Mammary epithelial cell (primary cell): ENCODE data around the gene RBM44.

Experiments
- EZH2 ChIP-seq: IDR thresholded peaks from 2 replicates; pipeline ENCODE4 v1.6.1; 2012; ENCODE audit warnings: low read length, inconsistent platforms, borderline replicate concordance
- TF ChIP-seq, protein P1 (sequence below), 2 donors: IDR thresholded peaks in 1 of 2; conservative IDR thresholded peaks in 1 of 2; 2 replicates each; pipeline ENCODE4 v1.5.1; 2011 to 2012; ENCODE audit warnings: inconsistent platforms in 2 of 2, low read length in 2 of 2, mild to moderate bottlenecking in 2 of 2, control low read depth in 1 of 2, low read depth in 1 of 2; ENCODE audit not compliant: insufficient read depth in 1 of 2; ENCODE audit errors: extremely low read depth in 1 of 2

- TF ChIP-seq, protein P1, sequence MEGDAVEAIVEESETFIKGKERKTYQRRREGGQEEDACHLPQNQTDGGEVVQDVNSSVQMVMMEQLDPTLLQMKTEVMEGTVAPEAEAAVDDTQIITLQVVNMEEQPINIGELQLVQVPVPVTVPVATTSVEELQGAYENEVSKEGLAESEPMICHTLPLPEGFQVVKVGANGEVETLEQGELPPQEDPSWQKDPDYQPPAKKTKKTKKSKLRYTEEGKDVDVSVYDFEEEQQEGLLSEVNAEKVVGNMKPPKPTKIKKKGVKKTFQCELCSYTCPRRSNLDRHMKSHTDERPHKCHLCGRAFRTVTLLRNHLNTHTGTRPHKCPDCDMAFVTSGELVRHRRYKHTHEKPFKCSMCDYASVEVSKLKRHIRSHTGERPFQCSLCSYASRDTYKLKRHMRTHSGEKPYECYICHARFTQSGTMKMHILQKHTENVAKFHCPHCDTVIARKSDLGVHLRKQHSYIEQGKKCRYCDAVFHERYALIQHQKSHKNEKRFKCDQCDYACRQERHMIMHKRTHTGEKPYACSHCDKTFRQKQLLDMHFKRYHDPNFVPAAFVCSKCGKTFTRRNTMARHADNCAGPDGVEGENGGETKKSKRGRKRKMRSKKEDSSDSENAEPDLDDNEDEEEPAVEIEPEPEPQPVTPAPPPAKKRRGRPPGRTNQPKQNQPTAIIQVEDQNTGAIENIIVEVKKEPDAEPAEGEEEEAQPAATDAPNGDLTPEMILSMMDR (conservative IDR thresholded peaks at IDR 0.05 in 1 of 2, IDR thresholded peaks at IDR 0.05 in 1 of 2; ENCODE audit: extremely low read depth in 1 of 2, insufficient read depth in 1 of 2, low read depth in 1 of 2, low read length in 2 of 2) = no peak
- no peak for TF ChIP-seq EZH2
Measured at GRCh38 chr2:237868631-237869342, 70.2 kb downstream of the RBM44 start.
